ENCODE data around the gene DUOXA1.
"Not testable (repeated sequence)": the region's sequence is repeated elsewhere in the genome, so short reads cannot be mapped to it uniquely, and the experiment has no call there.

The DUOXA1 gene

GRCh38 chr15:45150481-45150880 lies 20.8 kb upstream of the DUOXA1 start:
- DNase-seq = no peak

GRCh38 chr15:45149060-45149459 lies 19.4 kb upstream of the DUOXA1 start:
- no peak for DNase-seq

GRCh38 chr15:45148076-45149059 lies 18.7 kb upstream of the DUOXA1 start:
- no peak for DNase-seq

GRCh38 chr15:45147606-45148005 lies 17.9 kb upstream of the DUOXA1 start:
- DNase-seq = no peak

- no peak for DNase-seq
Observed at GRCh38 chr15:45146405-45146804, 16.7 kb upstream of the DUOXA1 start.

- no peak for DNase-seq
Observed at GRCh38 chr15:45144775-45145174, 15.1 kb upstream of the DUOXA1 start.

- no peak for DNase-seq
Observed at GRCh38 chr15:45143946-45144345, 14.3 kb upstream of the DUOXA1 start.

- no peak for DNase-seq
Observed at GRCh38 chr15:45143056-45143455, 13.4 kb upstream of the DUOXA1 start.

- DNase-seq = no peak
Observed at GRCh38 chr15:45141386-45141785, 11.7 kb upstream of the DUOXA1 start.

- no peak for DNase-seq
Observed at GRCh38 chr15:45140557-45141250, 11.0 kb upstream of the DUOXA1 start.

- no peak for DNase-seq
Observed at GRCh38 chr15:45139770-45140169, 10.1 kb upstream of the DUOXA1 start.

- DNase-seq = no peak
Observed at GRCh38 chr15:45138814-45139765, 9.4 kb upstream of the DUOXA1 start.

GRCh38 chr15:45137703-45138102 lies 8.0 kb upstream of the DUOXA1 start:
- no peak for DNase-seq

GRCh38 chr15:45136378-45136764 lies 6.7 kb upstream of the DUOXA1 start:
- no peak for DNase-seq

GRCh38 chr15:45135705-45136377 lies 6.2 kb upstream of the DUOXA1 start:
- DNase-seq = not testable (repeated sequence)

- DNase-seq = no peak
Observed at GRCh38 chr15:45134682-45135604, 5.3 kb upstream of the DUOXA1 start.

- DNase-seq = no peak
Observed at GRCh38 chr15:45134046-45134445, 4.4 kb upstream of the DUOXA1 start.

GRCh38 chr15:45133561-45133920 lies 3.9 kb upstream of the DUOXA1 start:
- no peak for DNase-seq

GRCh38 chr15:45132844-45133560 lies 3.3 kb upstream of the DUOXA1 start:
- DNase-seq = no peak

- DNase-seq = no peak
Observed at GRCh38 chr15:45131510-45131909, 1.8 kb upstream of the DUOXA1 start.

Data from AML-193 (cell line).